Nephron progenitor cell (in vitro differentiated cells): ENCODE data around the gene APRT.

Experiments
- DNase-seq: peaks from one replicate; pipeline ENCODE4 v3.0.0; 2021
- H3K27ac Mint-ChIP-seq: 2 replicates; pipeline ENCODE4 v1.8.0; 2021; ENCODE audit warnings: mild to moderate bottlenecking, moderate library complexity, mixed read lengths
- H3K27me3 Mint-ChIP-seq: 2 replicates; pipeline ENCODE4 v1.8.0; 2021; ENCODE audit warnings: mild to moderate bottlenecking, low read depth, mixed read lengths; ENCODE audit not compliant: poor library complexity
- H3K36me3 Mint-ChIP-seq: 2 replicates; pipeline ENCODE4 v1.8.0; 2021; ENCODE audit warnings: low read depth, mixed read lengths
- H3K4me1 Mint-ChIP-seq: 2 replicates; pipeline ENCODE4 v1.8.0; 2021; ENCODE audit warnings: mixed read lengths
- H3K4me3 Mint-ChIP-seq: 2 replicates; pipeline ENCODE4 v1.8.0; 2021; ENCODE audit warnings: mild to moderate bottlenecking, moderate library complexity, mixed read lengths
- H3K9me3 Mint-ChIP-seq: 2 replicates; pipeline ENCODE4 v1.8.0; 2021; ENCODE audit warnings: mild to moderate bottlenecking, moderate library complexity, mixed read lengths
- CTCF ChIP-seq: fragments of 200-600 bp; sonication (generic); IDR thresholded peaks from 2 replicates; pipeline ENCODE4 v1.5.0; 2021; ENCODE audit warnings: antibody characterized with exemption

APRT gene

GRCh38 chr16:88814144-88814502, 2.4 kb upstream of the APRT start:
- no peak for TF ChIP-seq CTCF
- H3K36me3 Mint-ChIP-seq = no peaks in the 10 kb centered on the region
- no peaks in the 10 kb centered on the region for H3K9me3 Mint-ChIP-seq
- H3K27me3 Mint-ChIP-seq = peaks cover 3% of the 10 kb centered on the region
- H3K4me1 Mint-ChIP-seq = peaks cover 22% of the 10 kb centered on the region
- no peak for DNase-seq
- no peak overlapping the region for H3K27ac Mint-ChIP-seq
- no peak overlapping the region for H3K4me3 Mint-ChIP-seq

GRCh38 chr16:88813269-88814143, 1.8 kb upstream of the APRT start:
- peaks cover 2% of the 10 kb centered on the region for H3K36me3 Mint-ChIP-seq
- no peak for DNase-seq
- peaks cover 3% of the 10 kb centered on the region for H3K27me3 Mint-ChIP-seq
- no peaks in the 10 kb centered on the region for H3K9me3 Mint-ChIP-seq
- H3K27ac Mint-ChIP-seq = no peak overlapping the region
- TF ChIP-seq CTCF = no peak
- H3K4me1 Mint-ChIP-seq = peaks cover 19% of the 10 kb centered on the region
- H3K4me3 Mint-ChIP-seq = peak overlapping the region; percentile 48

- H3K4me3 Mint-ChIP-seq = peak overlapping the region; percentile 76
- no peak for TF ChIP-seq CTCF
- peaks cover 3% of the 10 kb centered on the region for H3K27me3 Mint-ChIP-seq
- H3K9me3 Mint-ChIP-seq = no peaks in the 10 kb centered on the region
- H3K36me3 Mint-ChIP-seq = peaks cover 5% of the 10 kb centered on the region
- H3K27ac Mint-ChIP-seq = no peak overlapping the region
- peaks cover 12% of the 10 kb centered on the region for H3K4me1 Mint-ChIP-seq
- no peak for DNase-seq
Observed at GRCh38 chr16:88812513-88813268, 963 bp upstream of the APRT start.

- Mint-ChIP-seq H3K4me3 (peak overlapping the region; percentile 84), H3K27me3 (peaks cover 3% of the 10 kb centered on the region), H3K36me3 (peaks cover 5% of the 10 kb centered on the region), H3K27ac (peak overlapping the region; percentile 68), H3K4me1 (peaks cover 12% of the 10 kb centered on the region), H3K9me3 (no peaks in the 10 kb centered on the region)
- peak; percentile 58 for DNase-seq
- TF ChIP-seq CTCF = no peak
Observed at GRCh38 chr16:88810912-88811768, 588 bp downstream of the APRT start.

GRCh38 chr16:88810166-88810911, 1.4 kb downstream of the APRT start:
- Mint-ChIP-seq H3K4me3 (peak overlapping the region; percentile 84), H3K9me3 (no peaks in the 10 kb centered on the region), H3K4me1 (peaks cover 12% of the 10 kb centered on the region), H3K36me3 (peaks cover 5% of the 10 kb centered on the region), H3K27ac (no peak overlapping the region), H3K27me3 (peaks cover 3% of the 10 kb centered on the region)
- no peak for DNase-seq
- TF ChIP-seq CTCF = no peak
